IMR-90 (cell line): Measurements from ENCODE around the gene SOWAHB.

Experiments used
- CEBPB ChIP-seq: IDR thresholded peaks from 2 replicates; pipeline ENCODE4 v1.6.1; 2012; ENCODE audit warnings: low read depth, low read length, improper control_type of control experiment
- CHD1 ChIP-seq: IDR thresholded peaks from 2 replicates; pipeline ENCODE4 v1.6.1; 2012; ENCODE audit warnings: low read depth, low read length, improper control_type of control experiment
- CTCF ChIP-seq: conservative IDR thresholded peaks from 2 replicates; pipeline ENCODE4 v1.5.1; 2012; ENCODE audit warnings: mild to moderate bottlenecking, low read depth, low read length, improper control_type of control experiment
- ELK1 ChIP-seq: fragments of 150-350 bp; IDR thresholded peaks from 2 replicates; pipeline ENCODE4 v1.6.1; 2016; ENCODE audit warnings: low read depth, mild to moderate bottlenecking, low read length, moderate library complexity, borderline replicate concordance
- FOS ChIP-seq: fragments of 150-350 bp; IDR thresholded peaks from 2 replicates; pipeline ENCODE4 v1.6.1; 2016; ENCODE audit warnings: low read depth, low read length
- MAFK ChIP-seq: IDR thresholded peaks from 2 replicates; pipeline ENCODE4 v1.6.1; 2012; ENCODE audit warnings: low read depth, low read length, improper control_type of control experiment
- MXI1 ChIP-seq: IDR thresholded peaks from 2 replicates; pipeline ENCODE4 v1.6.1; 2012; ENCODE audit warnings: low read depth, mild to moderate bottlenecking, low read length, moderate library complexity, borderline replicate concordance
- POLR2A ChIP-seq: IDR thresholded peaks from 2 replicates; pipeline ENCODE4 v1.6.1; 2012; ENCODE audit warnings: mild to moderate bottlenecking, low read depth, low read length
- RCOR1 ChIP-seq: IDR thresholded peaks from 2 replicates; pipeline ENCODE4 v1.6.1; 2012; ENCODE audit warnings: mild to moderate bottlenecking, low read length, improper control_type of control experiment; ENCODE audit not compliant: insufficient replicate concordance
- RFX5 ChIP-seq: IDR thresholded peaks from 2 replicates; pipeline ENCODE4 v1.8.0; 2012; ENCODE audit warnings: low read depth, mild to moderate bottlenecking, low read length, moderate library complexity
- SMC3 ChIP-seq: fragments of 150-350 bp; IDR thresholded peaks from 2 replicates; pipeline ENCODE4 v1.6.1; 2016; ENCODE audit warnings: low read depth, mild to moderate bottlenecking, antibody characterized with exemption, low read length, moderate library complexity
- USF2 ChIP-seq: fragments of 150-350 bp; IDR thresholded peaks from 2 replicates; pipeline ENCODE4 v1.6.1; 2017; ENCODE audit warnings: mild to moderate bottlenecking, antibody characterized with exemption, low read length, low read depth

GRCh38 chr4:76896614-76897535 is 1.1 kb downstream of the SOWAHB start:
- TF ChIP-seq CTCF (no peak), POLR2A (no peak), USF2 (no peak), FOS (no peak), MAFK (no peak), MXI1 (no peak), CEBPB (no peak), ELK1 (no peak), RFX5 (no peak), SMC3 (no peak), CHD1 (no peak), RCOR1 (no peak)
